Measurements from ENCODE around the gene NR1H2.
"Not testable (repeated sequence)": the region's sequence is repeated elsewhere in the genome, so short reads cannot be mapped to it uniquely, and the experiment has no call there.

NR1H2 gene

GRCh38 chr19:50333737-50334617, 42.3 kb upstream of the NR1H2 start:
- no peak for TF ChIP-seq CTCF (IDR thresholded peaks at IDR 0.05; ENCODE audit: extremely low read depth, insufficient read depth, missing control alignments)
- peak; percentile 89 for DNase-seq (ENCODE audit: low spot score)
- in situ Hi-C loops (cut with MboI; ENCODE audit: low pct_unique_long_range_greater_than_20kb, low sequenced_read_pairs, unreplicated experiment), result no loop called here

DNA sequence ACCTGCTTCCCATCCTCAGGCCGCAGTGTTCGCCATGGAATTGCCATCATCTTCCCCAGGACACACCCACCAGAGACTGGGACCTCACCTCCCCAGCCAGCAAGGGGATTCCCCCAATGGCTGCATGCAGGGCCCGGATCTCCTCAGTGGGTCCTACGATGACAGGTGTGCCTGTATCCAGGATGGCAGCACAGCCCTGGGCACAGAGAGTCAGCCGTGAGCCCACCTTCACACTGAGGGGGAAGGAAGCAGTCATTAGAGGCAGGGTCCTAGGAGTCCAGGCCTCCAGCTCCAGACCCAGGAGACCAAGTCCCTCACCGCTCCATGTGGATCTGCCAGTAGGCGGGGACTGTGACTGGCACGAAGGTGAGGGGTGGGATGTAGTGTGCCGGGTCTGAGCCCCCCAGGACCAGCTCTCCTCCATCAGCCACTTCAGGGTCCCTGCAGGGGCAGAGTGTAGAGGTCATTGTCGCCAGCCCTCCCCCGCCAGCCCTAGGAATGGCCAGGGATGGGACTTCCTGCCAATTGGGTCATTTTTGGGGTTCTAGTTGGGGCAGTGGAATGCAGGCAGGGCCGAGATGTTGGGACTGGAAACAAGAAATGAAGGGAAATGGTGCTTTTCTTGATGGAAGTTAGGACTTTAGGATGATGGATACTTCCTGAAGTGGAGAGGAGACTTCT, 41.4 kb upstream of the NR1H2 start:
- DNase-seq (ENCODE audit: low spot score), result no peak
- in situ Hi-C loops (cut with MboI; ENCODE audit: low pct_unique_long_range_greater_than_20kb, low sequenced_read_pairs, unreplicated experiment), result no loop called here
- TF ChIP-seq CTCF (IDR thresholded peaks at IDR 0.05; ENCODE audit: extremely low read depth, insufficient read depth, missing control alignments), result no peak

DNA sequence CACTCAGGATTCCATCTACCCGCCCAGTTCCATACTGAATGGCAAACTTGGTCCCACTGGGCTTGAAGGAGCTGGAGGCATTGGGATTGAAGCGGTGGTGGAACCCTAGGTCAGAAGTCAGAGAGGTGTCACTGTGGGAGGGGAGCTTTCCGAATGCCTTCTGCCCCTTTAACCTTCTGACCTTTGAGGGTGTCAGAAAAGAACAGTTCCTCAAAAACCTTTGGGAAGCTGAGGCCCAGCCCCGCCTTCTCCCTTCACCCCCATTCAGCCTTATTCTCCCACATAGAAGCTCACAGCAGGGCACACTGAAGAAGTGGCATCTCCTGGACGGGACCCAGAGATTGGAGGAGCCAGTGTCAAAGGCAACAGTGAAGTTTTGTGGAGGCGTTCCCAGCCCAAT, 39.2 kb upstream of the NR1H2 start:
- in situ Hi-C loops (cut with MboI; ENCODE audit: low pct_unique_long_range_greater_than_20kb, low sequenced_read_pairs, unreplicated experiment); DNase-seq (ENCODE audit: low spot score): not testable (repeated sequence)

DNA sequence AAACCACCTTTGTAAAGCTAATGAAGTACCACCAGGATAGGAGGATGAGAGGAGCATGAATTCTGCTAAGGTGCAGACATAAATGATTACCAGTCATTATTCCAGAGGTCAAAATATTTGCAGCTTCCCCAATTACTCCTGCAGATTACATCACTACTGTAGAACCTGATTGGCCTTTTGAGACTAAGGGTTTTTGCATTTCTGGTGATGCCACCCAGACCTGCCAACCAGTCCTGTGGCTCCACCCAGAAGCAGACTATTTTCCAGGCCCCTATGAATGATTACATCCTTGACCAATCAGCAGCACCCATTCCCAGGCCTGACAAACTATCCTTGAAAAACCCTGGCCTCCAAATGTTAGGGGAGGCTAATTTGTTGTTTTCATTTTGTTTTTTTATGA, 35.9 kb upstream of the NR1H2 start:
- no peak for TF ChIP-seq CTCF (IDR thresholded peaks at IDR 0.05; ENCODE audit: extremely low read depth, insufficient read depth, missing control alignments)
- DNase-seq (ENCODE audit: low spot score), result no peak
- in situ Hi-C loops (cut with MboI; ENCODE audit: low pct_unique_long_range_greater_than_20kb, low sequenced_read_pairs, unreplicated experiment), result no loop called here

DNA sequence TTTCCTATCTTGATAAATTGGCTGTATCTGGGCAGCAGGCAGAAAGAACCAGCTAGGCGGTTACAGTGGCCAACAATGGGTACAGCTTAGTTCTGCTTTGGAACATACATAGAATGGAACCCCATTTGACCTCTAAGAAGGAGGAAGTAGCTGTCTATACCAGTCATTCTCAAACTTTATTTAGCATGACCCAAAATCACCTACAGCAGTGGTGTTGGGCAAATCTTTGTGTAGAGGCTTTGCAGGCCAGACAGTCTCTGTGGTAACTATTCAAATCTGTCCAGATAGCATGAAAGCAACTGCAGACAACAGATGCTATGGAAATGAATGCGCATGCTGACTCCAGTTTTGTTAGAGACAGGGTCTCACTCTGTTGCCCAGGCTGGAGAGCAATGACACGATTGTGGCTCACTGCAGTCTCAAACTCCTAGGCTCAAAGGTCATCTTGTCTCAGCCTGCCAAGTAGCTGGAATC, 35.1 kb upstream of the NR1H2 start:
- no peak for TF ChIP-seq CTCF (IDR thresholded peaks at IDR 0.05; ENCODE audit: extremely low read depth, insufficient read depth, missing control alignments)
- peak; percentile 61 for DNase-seq (ENCODE audit: low spot score)
- in situ Hi-C loops (cut with MboI; ENCODE audit: low pct_unique_long_range_greater_than_20kb, low sequenced_read_pairs, unreplicated experiment), result no loop called here

- peak; percentile 45 for DNase-seq (ENCODE audit: low spot score)
- in situ Hi-C loops (cut with MboI; ENCODE audit: low pct_unique_long_range_greater_than_20kb, low sequenced_read_pairs, unreplicated experiment), result no loop called here
- TF ChIP-seq CTCF (IDR thresholded peaks at IDR 0.05; ENCODE audit: extremely low read depth, insufficient read depth, missing control alignments), result no peak
These were observed 31.5 kb upstream of the NR1H2 start for GRCh38 chr19:50344661-50345318.

DNA sequence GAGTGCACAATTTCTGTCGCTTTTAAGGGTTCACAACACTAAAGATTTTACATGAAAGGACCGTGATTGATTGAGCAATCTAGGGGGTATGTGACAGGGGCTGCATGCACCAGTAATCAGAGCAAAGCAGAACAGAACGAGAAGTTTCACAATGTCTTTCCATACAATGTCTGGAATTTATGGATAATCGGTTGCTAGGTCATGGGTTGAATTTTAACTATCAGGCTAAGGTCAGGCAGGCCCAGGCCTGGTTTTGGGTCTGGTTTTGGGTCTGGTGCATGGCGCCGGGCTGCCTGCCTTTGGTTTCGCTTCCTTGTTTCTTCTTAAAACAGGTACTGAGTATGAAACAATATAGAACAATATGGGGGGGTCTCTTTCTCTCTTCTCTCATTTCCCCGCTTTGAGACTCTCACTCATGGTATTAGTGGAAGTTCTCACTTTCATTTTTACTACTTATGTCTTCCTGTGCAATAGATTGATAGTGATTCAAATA, 29.1 kb upstream of the NR1H2 start:
- DNase-seq (ENCODE audit: low spot score); in situ Hi-C loops (cut with MboI; ENCODE audit: low pct_unique_long_range_greater_than_20kb, low sequenced_read_pairs, unreplicated experiment): not testable (repeated sequence)

All from GM13977 (cell line).